HCT116 (cell line): ENCODE data around the gene CIAO2A.
A peak's percentile ranks its signal among the peaks of the same experiment; 100 is the strongest.

ENCODE experiments used
- ATF3 ChIP-seq: IDR thresholded peaks from 2 replicates; pipeline ENCODE4 v1.6.1; 2012
- CTCF ChIP-seq, 3 experiments: fragments of 200-600 bp in 1 of 3; sonication (generic) in 1 of 3; IDR thresholded peaks in 2 of 3; conservative IDR thresholded peaks in 1 of 3; 2 replicates each; pipeline ENCODE4 v1.5.1; 2012 to 2017; ENCODE audit warnings: low read depth in 2 of 3, low read length in 2 of 3, antibody characterized with exemption in 1 of 3, borderline replicate concordance in 1 of 3, control low read depth in 1 of 3, mild to moderate bottlenecking in 1 of 3, mixed read lengths in 1 of 3, mixed run types in 1 of 3, moderate library complexity in 1 of 3; ENCODE audit not compliant: insufficient read depth in 1 of 3
- EZH2 ChIP-seq: fragments of 200-600 bp; sonication (generic); IDR thresholded peaks from 2 replicates; pipeline ENCODE4 v1.6.1; 2017; ENCODE audit warnings: antibody characterized with exemption, mixed run types
- MAX ChIP-seq: IDR thresholded peaks from 2 replicates; pipeline ENCODE4 v1.6.1; 2012
- POLR2A ChIP-seq: IDR thresholded peaks from 2 replicates; pipeline ENCODE4 v1.7.0; 2011; ENCODE audit warnings: borderline replicate concordance; ENCODE audit not compliant: insufficient read depth, insufficient read length; ENCODE audit errors: extremely low read depth
- POLR2AphosphoS5 ChIP-seq: IDR thresholded peaks from 2 replicates; pipeline ENCODE4 v1.6.1; 2011; ENCODE audit warnings: mild to moderate bottlenecking, low read depth, low read length, moderate library complexity
- RAD21 ChIP-seq: IDR thresholded peaks from 2 replicates; pipeline ENCODE4 v1.6.1; 2012; ENCODE audit warnings: low read depth, mild to moderate bottlenecking
- REST ChIP-seq: IDR thresholded peaks from 2 replicates; pipeline ENCODE4 v1.6.1; 2012; ENCODE audit warnings: low read depth
- SIN3A ChIP-seq: IDR thresholded peaks from 2 replicates; pipeline ENCODE4 v1.6.1; 2012; ENCODE audit warnings: low read depth
- TCF7L2 ChIP-seq: IDR thresholded peaks from 2 replicates; pipeline ENCODE4 v1.7.0; 2011; ENCODE audit warnings: borderline replicate concordance, inconsistent platforms; ENCODE audit not compliant: insufficient read depth, insufficient read length; ENCODE audit errors: extremely low read depth
- ZFX ChIP-seq: fragments of 450-650 bp; IDR thresholded peaks from 2 replicates; pipeline ENCODE4 v1.6.1; 2017

- TF ChIP-seq EZH2: no peak
- no peak for TF ChIP-seq CTCF (IDR thresholded peaks at IDR 0.05 in 2 of 3, conservative IDR thresholded peaks at IDR 0.05 in 1 of 3; ENCODE audit: borderline replicate concordance in 1 of 3, insufficient read depth in 1 of 3, low read depth in 2 of 3, low read length in 2 of 3)
- peak; percentile 76 for TF ChIP-seq POLR2AphosphoS5
- no peak for TF ChIP-seq REST
- peak; percentile 65; the same call in 1 of the 2 replicates for TF ChIP-seq MAX
- peak; percentile 91 for TF ChIP-seq TCF7L2
- TF ChIP-seq POLR2A: peak; percentile 69
- TF ChIP-seq RAD21: no peak
- TF ChIP-seq ATF3: no peak
- no peak; the same call in 1 of the 2 replicates for TF ChIP-seq ZFX
- TF ChIP-seq SIN3A: peak; percentile 84
These were observed at the start of gene CIAO2A for GRCh38 chr15:64093627-64094417.
